ENCODE measurements around the gene CLCN7.
"Not testable (repeated sequence)": the region's sequence is repeated elsewhere in the genome, so short reads cannot be mapped to it uniquely, and the experiment has no call there.

CLCN7 gene

GRCh38 chr16:1441391-1441829 is 33.4 kb downstream of the CLCN7 start:
- no peak overlapping the region for H3K4me3 ChIP-seq (ENCODE audit: low read length)
- TF ChIP-seq, protein P1, sequence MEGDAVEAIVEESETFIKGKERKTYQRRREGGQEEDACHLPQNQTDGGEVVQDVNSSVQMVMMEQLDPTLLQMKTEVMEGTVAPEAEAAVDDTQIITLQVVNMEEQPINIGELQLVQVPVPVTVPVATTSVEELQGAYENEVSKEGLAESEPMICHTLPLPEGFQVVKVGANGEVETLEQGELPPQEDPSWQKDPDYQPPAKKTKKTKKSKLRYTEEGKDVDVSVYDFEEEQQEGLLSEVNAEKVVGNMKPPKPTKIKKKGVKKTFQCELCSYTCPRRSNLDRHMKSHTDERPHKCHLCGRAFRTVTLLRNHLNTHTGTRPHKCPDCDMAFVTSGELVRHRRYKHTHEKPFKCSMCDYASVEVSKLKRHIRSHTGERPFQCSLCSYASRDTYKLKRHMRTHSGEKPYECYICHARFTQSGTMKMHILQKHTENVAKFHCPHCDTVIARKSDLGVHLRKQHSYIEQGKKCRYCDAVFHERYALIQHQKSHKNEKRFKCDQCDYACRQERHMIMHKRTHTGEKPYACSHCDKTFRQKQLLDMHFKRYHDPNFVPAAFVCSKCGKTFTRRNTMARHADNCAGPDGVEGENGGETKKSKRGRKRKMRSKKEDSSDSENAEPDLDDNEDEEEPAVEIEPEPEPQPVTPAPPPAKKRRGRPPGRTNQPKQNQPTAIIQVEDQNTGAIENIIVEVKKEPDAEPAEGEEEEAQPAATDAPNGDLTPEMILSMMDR (conservative IDR thresholded peaks at IDR 0.05; ENCODE audit: low read length) = no peak

GRCh38 chr16:1439699-1440074 is 35.1 kb downstream of the CLCN7 start:
- DNase-seq (ENCODE audit: low read depth); H3K4me3 ChIP-seq (ENCODE audit: low read length): not testable (repeated sequence)

More at GRCh38 chr16:1441391-1441829, 33.4 kb downstream of the CLCN7 start:
- no peak for DNase-seq (ENCODE audit: low read depth)

DNA sequence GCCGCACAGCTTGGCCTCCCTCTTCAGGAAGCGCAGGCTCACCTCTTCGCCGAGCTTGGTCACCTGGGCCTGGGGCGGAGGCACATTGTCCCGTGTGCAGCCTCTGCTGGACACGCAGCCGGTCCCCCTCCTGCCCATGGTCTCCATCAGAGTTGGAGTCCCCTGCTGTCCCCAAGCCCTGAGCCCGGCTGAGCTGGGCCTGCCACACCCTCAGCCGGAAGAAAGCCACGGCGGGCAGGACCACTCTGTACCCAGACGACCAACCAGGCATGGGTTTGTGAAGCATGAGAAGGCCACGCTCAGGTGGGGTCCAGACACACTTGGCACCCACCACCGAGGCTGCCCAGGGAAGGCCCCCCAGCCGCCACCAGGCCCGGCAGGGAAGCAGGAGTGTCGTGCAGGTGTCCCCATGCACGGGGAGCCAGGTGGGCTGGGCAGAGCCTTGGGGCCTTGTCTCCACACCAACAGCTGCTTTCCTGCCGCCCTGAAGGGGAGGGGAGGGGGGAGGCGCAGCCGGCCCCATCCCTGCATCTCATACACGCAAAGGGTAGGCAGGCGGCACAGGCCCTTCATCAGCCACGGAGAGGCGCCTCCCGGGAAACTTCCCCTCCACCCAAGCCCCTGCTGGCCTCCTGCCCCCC is 35.6 kb downstream of the CLCN7 start:
- H3K4me3 ChIP-seq (ENCODE audit: low read length) = no peak overlapping the region
- TF ChIP-seq, protein P1 (conservative IDR thresholded peaks at IDR 0.05; ENCODE audit: low read length) = no peak
- DNase-seq (ENCODE audit: low read depth) = no peak

- DNase-seq (ENCODE audit: low read depth) = no peak
- TF ChIP-seq, protein P1 (conservative IDR thresholded peaks at IDR 0.05; ENCODE audit: low read length) = no peak
- no peak overlapping the region for H3K4me3 ChIP-seq (ENCODE audit: low read length)
These were observed 36.4 kb downstream of the CLCN7 start for GRCh38 chr16:1438229-1439057.

DNA sequence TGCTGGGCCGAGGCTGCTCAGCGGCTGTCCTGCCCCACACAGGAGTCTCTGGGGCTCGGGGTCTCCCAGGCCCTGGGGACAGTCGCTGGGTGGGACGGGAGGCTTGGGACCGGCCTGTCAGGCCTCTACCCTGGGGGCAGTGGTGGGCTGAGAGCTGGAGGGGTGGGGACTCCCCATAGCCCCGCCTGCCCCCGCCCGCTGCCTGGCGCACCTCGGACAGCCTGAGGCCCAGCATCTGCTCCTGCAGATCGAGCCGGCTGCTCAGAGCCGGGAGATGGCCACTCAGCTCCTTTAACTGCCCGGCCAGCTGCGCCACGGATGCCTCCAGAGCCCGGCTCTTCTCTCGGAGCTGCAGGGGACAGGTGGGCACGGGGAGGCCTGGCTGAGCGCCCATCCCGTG is 37.2 kb downstream of the CLCN7 start:
- DNase-seq (ENCODE audit: low read depth) = no peak
- TF ChIP-seq, protein P1 (conservative IDR thresholded peaks at IDR 0.05; ENCODE audit: low read length) = no peak
- H3K4me3 ChIP-seq (ENCODE audit: low read length) = no peak overlapping the region

DNA sequence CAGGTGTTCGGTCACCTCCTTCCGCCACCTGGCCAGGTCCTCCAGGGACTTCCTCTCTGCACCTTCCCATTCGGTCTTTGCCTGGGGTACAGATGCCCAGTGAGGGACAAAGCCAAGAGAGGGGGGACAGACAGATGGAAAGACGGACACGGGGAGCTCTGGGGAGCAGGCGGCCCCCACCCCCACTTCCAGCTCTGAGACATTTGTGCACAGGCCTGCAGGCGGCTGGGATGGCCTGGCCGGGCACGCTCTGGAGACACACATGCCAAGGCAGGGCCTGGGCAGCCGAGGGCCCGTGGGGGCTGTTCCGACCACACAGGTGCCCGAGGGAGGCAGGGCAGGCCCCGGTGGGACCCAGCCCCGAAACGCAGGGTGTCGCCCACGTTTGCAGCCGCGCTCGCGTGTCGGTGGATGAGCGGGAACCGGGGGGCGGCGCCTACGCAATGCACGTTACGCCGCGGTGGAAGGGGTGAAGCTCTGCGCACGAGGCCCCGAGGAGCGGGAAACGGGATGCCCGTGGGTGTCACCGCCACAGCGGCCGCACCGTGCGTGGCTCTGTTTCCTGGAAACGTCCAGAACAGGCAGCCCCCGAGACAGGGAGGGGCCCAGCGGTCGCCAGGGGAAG is 38.0 kb downstream of the CLCN7 start:
- no peak for DNase-seq (ENCODE audit: low read depth)
- no peak overlapping the region for H3K4me3 ChIP-seq (ENCODE audit: low read length)
- TF ChIP-seq, protein P1 (conservative IDR thresholded peaks at IDR 0.05; ENCODE audit: low read length) = no peak

- no peak overlapping the region for H3K4me3 ChIP-seq (ENCODE audit: low read length)
- no peak for DNase-seq (ENCODE audit: low read depth)
These were observed 38.7 kb downstream of the CLCN7 start for GRCh38 chr16:1435921-1436697.

More at GRCh38 chr16:1435921-1436697, 38.7 kb downstream of the CLCN7 start:
- TF ChIP-seq, protein P1 (conservative IDR thresholded peaks at IDR 0.05; ENCODE audit: low read length) = no peak

Data from AG10803 (cell line).